Body of pancreas (tissue), 4 donors: ENCODE data around the gene FAM180A.

Experiments
- POLR2A ChIP-seq, 3 donors: fragments of 450-650 bp; IDR thresholded peaks; one replicate each; pipeline ENCODE4 v1.6.1; 2016; ENCODE audit warnings: antibody characterized with exemption in 3 of 3, mild to moderate bottlenecking in 2 of 3
- TF ChIP-seq, protein P1 (sequence below), 7 experiments: fragments of 450-650 bp in 4 of 7; fragments of 200-600 bp in 3 of 7; sonication (generic) in 3 of 7; IDR thresholded peaks; one replicate each; pipeline ENCODE4 v1.5.1; 2016 to 2019; ENCODE audit warnings: antibody characterized with exemption in 7 of 7

- TF ChIP-seq, protein P1, sequence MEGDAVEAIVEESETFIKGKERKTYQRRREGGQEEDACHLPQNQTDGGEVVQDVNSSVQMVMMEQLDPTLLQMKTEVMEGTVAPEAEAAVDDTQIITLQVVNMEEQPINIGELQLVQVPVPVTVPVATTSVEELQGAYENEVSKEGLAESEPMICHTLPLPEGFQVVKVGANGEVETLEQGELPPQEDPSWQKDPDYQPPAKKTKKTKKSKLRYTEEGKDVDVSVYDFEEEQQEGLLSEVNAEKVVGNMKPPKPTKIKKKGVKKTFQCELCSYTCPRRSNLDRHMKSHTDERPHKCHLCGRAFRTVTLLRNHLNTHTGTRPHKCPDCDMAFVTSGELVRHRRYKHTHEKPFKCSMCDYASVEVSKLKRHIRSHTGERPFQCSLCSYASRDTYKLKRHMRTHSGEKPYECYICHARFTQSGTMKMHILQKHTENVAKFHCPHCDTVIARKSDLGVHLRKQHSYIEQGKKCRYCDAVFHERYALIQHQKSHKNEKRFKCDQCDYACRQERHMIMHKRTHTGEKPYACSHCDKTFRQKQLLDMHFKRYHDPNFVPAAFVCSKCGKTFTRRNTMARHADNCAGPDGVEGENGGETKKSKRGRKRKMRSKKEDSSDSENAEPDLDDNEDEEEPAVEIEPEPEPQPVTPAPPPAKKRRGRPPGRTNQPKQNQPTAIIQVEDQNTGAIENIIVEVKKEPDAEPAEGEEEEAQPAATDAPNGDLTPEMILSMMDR (IDR thresholded peaks at IDR 0.05), result no peak
- no peak for TF ChIP-seq POLR2A (IDR thresholded peaks at IDR 0.05)
These were observed at the start of gene FAM180A for GRCh38 chr7:135748770-135749169.
